Right atrium auricular region (tissue), 2 donors: ENCODE measurements around the gene ZKSCAN1. TPM values are rescaled to one million over a fixed set of nuclear protein-coding genes. Genes with fewer than 3 reads are reported as not detected.

Source experiments
- DNase-seq: peaks from one replicate; pipeline ENCODE4 v3.0.0-alpha.2; 2019; ENCODE audit warnings: low spot score
- H3K27ac ChIP-seq, 2 donors: fragments of 200-600 bp; sonication (generic); 1 replicate in 1 of 2; 2 replicates in 1 of 2; pipeline ENCODE4 v1.5.1; 2016 to 2019
- H3K27me3 ChIP-seq, 2 donors: fragments of 200-600 bp; sonication (generic); one replicate each; pipeline versions ENCODE4 v1.5.1 to v1.6.0; 2017 to 2019
- H3K36me3 ChIP-seq: fragments of 200-600 bp; sonication (generic); one replicate; pipeline ENCODE4 v1.5.1; 2016
- H3K4me1 ChIP-seq, 2 donors: fragments of 200-600 bp; sonication (generic); one replicate each; pipeline versions ENCODE4 v1.5.1 to v1.6.0; 2017 to 2019
- H3K4me3 ChIP-seq, 2 donors: fragments of 200-600 bp; sonication (generic); 1 replicate in 1 of 2; 2 replicates in 1 of 2; pipeline ENCODE4 v1.5.1; 2017 to 2019; ENCODE audit warnings: mild to moderate bottlenecking in 1 of 2, moderate library complexity in 1 of 2
- H3K9me3 ChIP-seq, 2 donors: fragments of 200-600 bp; sonication (generic); one replicate each; pipeline ENCODE4 v1.5.1; 2019
- total RNA-seq, 2 donors: library from RNA; depleted of rRNA; stranded (reverse); fragments of >200 nt; gene quantifications; one replicate each; pipeline ENCODE4 v1.1.0, GENCODE V29; 2016
- TF ChIP-seq, protein P1 (sequence below), 2 donors: fragments of 200-600 bp; sonication (generic); IDR thresholded peaks; one replicate each; pipeline ENCODE4 v1.5.1; 2019; ENCODE audit warnings: antibody characterized with exemption in 2 of 2

Gene ZKSCAN1
- total RNA-seq, 2 donors from 2014 or later: 19.8 to 20.0 TPM

DNA sequence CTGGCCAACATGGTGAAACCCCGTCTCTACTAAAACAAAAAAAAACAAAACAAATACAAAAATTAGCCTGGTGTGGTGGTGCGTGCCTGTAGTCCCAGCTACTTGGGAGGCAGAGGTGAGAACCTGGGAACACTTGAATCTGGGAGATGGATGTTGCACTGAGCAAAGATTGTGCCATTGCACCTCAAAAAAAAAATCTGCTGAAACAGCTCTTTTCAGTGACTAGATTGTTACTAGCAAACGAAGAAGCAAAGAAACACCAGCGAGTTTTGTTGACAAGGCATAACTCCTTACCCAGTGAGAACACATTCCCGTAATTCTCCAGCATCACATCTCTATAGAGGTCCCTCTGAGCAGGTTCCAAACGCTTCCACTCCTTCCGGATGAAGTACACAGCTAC lies 59.4 kb downstream of the ZKSCAN1 start:
- Histone ChIP-seq H3K4me1 (peaks cover 0 to 8% of the 10 kb centered on the region in 2 donors), H3K4me3 (no peak overlapping the region), H3K36me3 (peaks cover 91% of the 10 kb centered on the region), H3K9me3 (peaks cover 14 to 32% of the 10 kb centered on the region in 2 donors), H3K27me3 (no peaks in the 10 kb centered on the region), H3K27ac (no peak overlapping the region)
- no peak for DNase-seq
- TF ChIP-seq, protein P1, sequence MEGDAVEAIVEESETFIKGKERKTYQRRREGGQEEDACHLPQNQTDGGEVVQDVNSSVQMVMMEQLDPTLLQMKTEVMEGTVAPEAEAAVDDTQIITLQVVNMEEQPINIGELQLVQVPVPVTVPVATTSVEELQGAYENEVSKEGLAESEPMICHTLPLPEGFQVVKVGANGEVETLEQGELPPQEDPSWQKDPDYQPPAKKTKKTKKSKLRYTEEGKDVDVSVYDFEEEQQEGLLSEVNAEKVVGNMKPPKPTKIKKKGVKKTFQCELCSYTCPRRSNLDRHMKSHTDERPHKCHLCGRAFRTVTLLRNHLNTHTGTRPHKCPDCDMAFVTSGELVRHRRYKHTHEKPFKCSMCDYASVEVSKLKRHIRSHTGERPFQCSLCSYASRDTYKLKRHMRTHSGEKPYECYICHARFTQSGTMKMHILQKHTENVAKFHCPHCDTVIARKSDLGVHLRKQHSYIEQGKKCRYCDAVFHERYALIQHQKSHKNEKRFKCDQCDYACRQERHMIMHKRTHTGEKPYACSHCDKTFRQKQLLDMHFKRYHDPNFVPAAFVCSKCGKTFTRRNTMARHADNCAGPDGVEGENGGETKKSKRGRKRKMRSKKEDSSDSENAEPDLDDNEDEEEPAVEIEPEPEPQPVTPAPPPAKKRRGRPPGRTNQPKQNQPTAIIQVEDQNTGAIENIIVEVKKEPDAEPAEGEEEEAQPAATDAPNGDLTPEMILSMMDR (IDR thresholded peaks at IDR 0.05): no peak

DNA sequence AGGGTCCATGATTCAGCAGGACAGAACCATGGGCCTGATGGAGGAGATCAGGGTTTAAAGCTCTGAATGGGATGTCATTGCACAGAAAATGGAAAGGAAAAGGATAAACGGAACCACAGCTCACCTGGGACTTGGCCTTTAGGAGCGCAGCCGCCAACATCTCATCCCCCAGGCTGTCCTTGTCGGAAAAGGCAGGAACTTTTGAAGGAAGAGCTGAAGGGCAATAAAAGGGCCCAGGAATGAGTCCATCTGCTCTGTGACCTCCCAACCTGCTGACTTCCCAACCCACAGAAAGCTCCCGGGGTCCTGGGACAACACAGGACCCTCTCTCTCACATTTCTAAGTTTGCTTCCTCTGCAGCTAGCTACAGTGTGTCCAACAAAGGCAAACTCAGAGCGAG lies 60.0 kb downstream of the ZKSCAN1 start:
- peaks cover 0 to 14% of the 10 kb centered on the region in 2 donors for H3K4me1 ChIP-seq

DNA sequence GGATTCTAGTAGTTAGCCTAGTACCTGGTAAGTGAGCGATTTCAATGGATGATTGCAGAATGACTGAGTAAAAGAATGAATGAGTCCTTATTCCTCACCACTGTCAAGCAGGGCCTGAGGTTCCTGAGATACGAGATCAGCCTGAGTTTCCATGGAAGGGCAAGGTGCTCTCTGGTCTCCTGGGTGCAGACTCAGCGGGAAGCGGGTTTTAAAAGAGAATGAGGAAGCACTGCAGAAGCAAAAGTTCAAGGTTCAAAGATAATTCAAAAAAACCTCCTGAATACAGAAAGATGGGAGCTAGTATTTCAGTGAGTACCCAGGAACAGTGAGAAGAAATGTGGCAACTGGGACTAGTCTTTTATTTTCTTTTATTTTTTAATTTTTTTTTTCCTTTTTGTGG lies 61.8 kb downstream of the ZKSCAN1 start:
- peaks cover 0 to 9% of the 10 kb centered on the region in 2 donors for H3K9me3 ChIP-seq
- no peak overlapping the region for H3K4me3 ChIP-seq
- peaks cover 0 to 24% of the 10 kb centered on the region in 2 donors for H3K4me1 ChIP-seq
- H3K36me3 ChIP-seq: peaks cover 68% of the 10 kb centered on the region
- TF ChIP-seq, protein P1 (IDR thresholded peaks at IDR 0.05): no peak
- H3K27me3 ChIP-seq: no peaks in the 10 kb centered on the region
- no peak for DNase-seq
- no peak overlapping the region for H3K27ac ChIP-seq

More for the DNA sequence above, 60.0 kb downstream of the ZKSCAN1 start:
- Histone ChIP-seq H3K36me3 (peaks cover 86% of the 10 kb centered on the region), H3K27me3 (no peaks in the 10 kb centered on the region), H3K27ac (no peak overlapping the region), H3K4me3 (no peak overlapping the region), H3K9me3 (peaks cover 14 to 27% of the 10 kb centered on the region in 2 donors)
- TF ChIP-seq, protein P1 (IDR thresholded peaks at IDR 0.05): no peak
- no peak for DNase-seq

DNA sequence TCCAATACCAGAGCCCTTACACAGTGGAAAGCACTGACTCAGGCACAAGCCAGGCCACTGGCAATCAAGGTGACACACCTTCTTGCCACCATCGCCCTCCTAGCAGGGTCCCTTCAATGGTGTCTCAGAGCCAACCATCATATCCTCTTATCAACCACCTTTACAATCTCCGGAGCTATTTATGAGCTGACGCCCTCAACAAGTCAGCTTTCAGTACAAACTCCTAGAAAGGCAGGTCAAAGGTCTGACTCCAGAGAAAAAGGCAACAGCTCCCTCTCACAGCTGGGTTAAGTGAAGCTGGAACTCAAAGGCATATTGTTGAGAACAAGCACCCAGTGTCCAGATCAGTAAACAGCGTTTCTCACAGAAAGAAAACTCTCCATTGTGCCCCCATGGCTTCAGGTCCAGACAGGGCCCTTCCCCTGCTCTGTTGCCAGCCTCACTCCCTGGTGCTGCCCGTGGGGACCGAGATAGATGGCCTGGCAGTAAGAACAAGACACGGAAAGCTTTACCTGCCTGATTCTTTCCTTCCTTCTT lies 63.7 kb downstream of the ZKSCAN1 start:
- no peaks in the 10 kb centered on the region for H3K9me3 ChIP-seq
- DNase-seq: no peak
- H3K27me3 ChIP-seq: no peaks in the 10 kb centered on the region
- H3K36me3 ChIP-seq: peaks cover 49% of the 10 kb centered on the region
- H3K27ac ChIP-seq: no peak overlapping the region
- TF ChIP-seq, protein P1 (IDR thresholded peaks at IDR 0.05): no peak
- no peak overlapping the region for H3K4me3 ChIP-seq
- H3K4me1 ChIP-seq: peaks cover 0 to 30% of the 10 kb centered on the region in 2 donors

DNA sequence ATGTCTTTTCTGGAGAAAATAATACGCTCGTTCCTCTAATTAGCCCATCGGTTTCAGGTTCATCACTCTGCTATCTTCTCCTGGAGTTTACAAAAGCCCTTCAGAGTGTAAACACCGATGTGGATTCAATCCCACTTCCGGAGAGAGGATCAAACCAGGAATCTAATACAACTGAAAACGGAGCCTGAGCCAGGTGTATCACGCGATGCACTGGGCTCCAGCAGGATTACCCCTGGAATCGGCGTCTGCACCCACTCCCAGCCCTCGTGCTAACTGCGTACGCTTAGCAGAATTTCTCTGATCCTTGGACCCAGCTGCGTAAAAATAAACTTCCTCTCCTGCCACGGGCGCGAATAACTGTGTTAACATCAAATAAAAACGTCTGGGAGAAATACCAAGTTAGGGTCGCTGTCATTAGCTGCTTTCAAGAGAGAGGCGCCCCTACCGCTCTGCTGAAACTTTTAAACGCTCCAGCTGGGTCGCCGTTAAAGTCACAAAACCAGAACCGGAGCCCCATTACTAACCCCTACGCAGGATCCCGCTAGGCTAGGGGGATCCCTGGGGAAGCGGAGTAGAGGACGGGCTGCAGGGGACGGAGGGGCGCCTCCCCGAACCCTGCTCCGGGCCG lies 65.6 kb downstream of the ZKSCAN1 start:
- Histone ChIP-seq H3K4me1 (peaks cover 0 to 30% of the 10 kb centered on the region in 2 donors), H3K36me3 (peaks cover 30% of the 10 kb centered on the region)
- no peak for DNase-seq

More for the DNA sequence above, 65.6 kb downstream of the ZKSCAN1 start:
- H3K9me3 ChIP-seq: no peaks in the 10 kb centered on the region
- H3K27me3 ChIP-seq: no peaks in the 10 kb centered on the region
- H3K4me3 ChIP-seq: peak overlapping the region; percentile 81 to 100
- TF ChIP-seq, protein P1 (IDR thresholded peaks at IDR 0.05): no peak
- peak overlapping the region; percentile 81 to 82 for H3K27ac ChIP-seq
